Activated CD4-positive, CD25-positive, alpha-beta regulatory T cell treated with anti-CD3 and anti-CD28 coated beads, Interleukin-2, amount 50 U/mL, for 24 hours (primary cell): ENCODE measurements around the gene TES.
"Not testable (repeated sequence)": the region's sequence is repeated elsewhere in the genome, so short reads cannot be mapped to it uniquely, and the experiment has no call there.

Source experiments
- ATAC-seq, 2 donors: fragments of 150-1000 bp; cut with Tn5 transposase; one replicate each; pipeline ENCODE4 v1.10.0; 2021; ENCODE audit warnings: mild to moderate bottlenecking in 1 of 2, moderate library complexity in 1 of 2

Gene TES

GRCh38 chr7:116291937-116292336 lies 81.6 kb downstream of the TES start:
- ATAC-seq, result no peak

GRCh38 chr7:116292381-116292780 lies 82.0 kb downstream of the TES start:
- no peak for ATAC-seq

GRCh38 chr7:116293139-116293538 lies 82.8 kb downstream of the TES start:
- ATAC-seq, result no peak

- ATAC-seq, result no peak
Measured at GRCh38 chr7:116293633-116294032, 83.3 kb downstream of the TES start.

- ATAC-seq, result not testable (repeated sequence)
Measured at GRCh38 chr7:116295903-116296302, 85.6 kb downstream of the TES start.

GRCh38 chr7:116298055-116298454 lies 87.7 kb downstream of the TES start:
- ATAC-seq, result no peak

GRCh38 chr7:116298576-116298975 lies 88.2 kb downstream of the TES start:
- ATAC-seq, result no peak

GRCh38 chr7:116305485-116306408 lies 95.4 kb downstream of the TES start:
- ATAC-seq, result no peak

GRCh38 chr7:116306409-116307048 lies 96.2 kb downstream of the TES start:
- ATAC-seq, result no peak

- ATAC-seq, result no peak
Measured at GRCh38 chr7:116307253-116307652, 96.9 kb downstream of the TES start.
